ENCODE results near the gene PARD3B. TPM values are rescaled to one million over a fixed set of nuclear protein-coding genes. Genes with fewer than 3 reads are reported as not detected.

PARD3B gene
- total RNA-seq, 1 donor from 2014 or later: 23.8 TPM

DNA sequence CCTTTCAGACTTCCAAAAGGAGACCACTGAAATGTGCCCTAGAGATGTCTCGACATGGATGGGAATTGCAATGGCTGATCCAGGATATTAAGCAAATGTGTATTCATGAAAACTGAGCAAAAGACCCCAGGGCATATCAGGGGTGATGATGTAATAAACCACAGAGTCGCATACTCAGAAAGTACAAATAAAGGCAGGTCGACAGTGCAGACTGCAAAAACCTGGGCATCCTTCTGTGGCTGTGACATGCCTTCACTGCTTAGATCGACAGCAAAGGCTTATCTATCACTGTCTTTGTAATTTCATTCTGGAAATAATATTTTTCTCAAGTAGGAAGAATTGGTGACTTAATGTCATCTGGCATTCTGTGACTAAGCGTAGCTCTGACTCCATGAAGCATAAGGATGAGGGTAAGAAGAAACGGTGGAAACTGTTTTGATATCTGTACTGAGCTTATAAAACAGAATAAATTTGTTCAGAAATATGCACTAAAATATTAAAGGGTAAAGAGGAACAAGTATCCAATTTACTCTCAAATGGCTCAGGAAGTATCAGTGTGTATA lies 1021.4 kb downstream of the PARD3B start:
- intact Hi-C loops (cut with DNase I): no loop called here
- TF ChIP-seq, protein P1, sequence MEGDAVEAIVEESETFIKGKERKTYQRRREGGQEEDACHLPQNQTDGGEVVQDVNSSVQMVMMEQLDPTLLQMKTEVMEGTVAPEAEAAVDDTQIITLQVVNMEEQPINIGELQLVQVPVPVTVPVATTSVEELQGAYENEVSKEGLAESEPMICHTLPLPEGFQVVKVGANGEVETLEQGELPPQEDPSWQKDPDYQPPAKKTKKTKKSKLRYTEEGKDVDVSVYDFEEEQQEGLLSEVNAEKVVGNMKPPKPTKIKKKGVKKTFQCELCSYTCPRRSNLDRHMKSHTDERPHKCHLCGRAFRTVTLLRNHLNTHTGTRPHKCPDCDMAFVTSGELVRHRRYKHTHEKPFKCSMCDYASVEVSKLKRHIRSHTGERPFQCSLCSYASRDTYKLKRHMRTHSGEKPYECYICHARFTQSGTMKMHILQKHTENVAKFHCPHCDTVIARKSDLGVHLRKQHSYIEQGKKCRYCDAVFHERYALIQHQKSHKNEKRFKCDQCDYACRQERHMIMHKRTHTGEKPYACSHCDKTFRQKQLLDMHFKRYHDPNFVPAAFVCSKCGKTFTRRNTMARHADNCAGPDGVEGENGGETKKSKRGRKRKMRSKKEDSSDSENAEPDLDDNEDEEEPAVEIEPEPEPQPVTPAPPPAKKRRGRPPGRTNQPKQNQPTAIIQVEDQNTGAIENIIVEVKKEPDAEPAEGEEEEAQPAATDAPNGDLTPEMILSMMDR (IDR thresholded peaks at IDR 0.05): no peak
- H3K27ac ChIP-seq: no peak overlapping the region
- ATAC-seq (no peak), DNase-seq (no peak)
- H3K4me3 ChIP-seq: no peak overlapping the region
- H3K9me3 ChIP-seq: no peaks in the 10 kb centered on the region
- no peaks in the 10 kb centered on the region for H3K27me3 ChIP-seq (ENCODE audit: low read depth)
- no peaks in the 10 kb centered on the region for H3K36me3 ChIP-seq
- no peaks in the 10 kb centered on the region for H3K4me1 ChIP-seq

DNA sequence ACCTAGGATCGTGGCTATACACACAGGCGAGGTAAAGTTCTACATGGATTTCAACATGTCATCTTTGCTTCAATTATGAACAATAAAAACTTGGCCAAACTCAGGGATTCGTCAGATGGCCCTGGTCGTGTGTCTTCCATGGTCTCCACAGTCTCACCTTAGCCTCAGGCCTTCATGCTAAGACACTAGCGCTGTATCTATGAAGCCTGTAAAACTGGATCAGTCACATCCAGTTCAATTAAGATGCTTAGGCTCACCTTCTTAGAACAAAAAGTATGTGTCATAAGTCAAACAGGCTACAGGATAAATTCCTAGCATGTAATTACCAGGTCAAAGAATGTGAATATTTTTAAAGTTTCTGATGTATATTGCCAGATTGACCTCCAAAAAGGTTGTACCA lies 1023.3 kb downstream of the PARD3B start:
- TF ChIP-seq, protein P1 (IDR thresholded peaks at IDR 0.05): no peak
- no peak for ATAC-seq
- H3K4me3 ChIP-seq: no peak overlapping the region
- H3K27me3 ChIP-seq (ENCODE audit: low read depth): no peaks in the 10 kb centered on the region
- no peaks in the 10 kb centered on the region for H3K9me3 ChIP-seq
- no peaks in the 10 kb centered on the region for H3K4me1 ChIP-seq
- intact Hi-C loops (cut with DNase I): no loop called here
- no peak overlapping the region for H3K27ac ChIP-seq
- no peak for DNase-seq
- no peaks in the 10 kb centered on the region for H3K36me3 ChIP-seq

DNA sequence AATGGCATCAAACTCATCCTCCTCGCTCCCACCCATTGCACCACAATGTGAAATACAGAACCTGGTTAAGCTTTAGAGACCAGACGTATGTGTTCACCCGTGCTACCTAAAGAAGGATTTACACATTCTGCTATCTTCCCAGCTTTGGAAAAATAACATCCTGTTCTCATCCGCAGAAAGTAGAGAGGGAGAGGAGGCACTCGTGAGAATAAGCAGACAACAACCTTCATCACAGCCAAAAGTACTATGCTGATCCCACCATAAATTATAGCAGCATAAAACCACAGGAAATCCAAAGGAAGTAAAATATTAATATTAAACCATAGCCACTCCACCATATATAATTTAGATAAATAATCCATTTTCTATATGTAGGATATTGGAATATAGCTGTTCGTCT lies 1025.4 kb downstream of the PARD3B start:
- Histone ChIP-seq H3K4me3 (no peak overlapping the region), H3K27ac (no peak overlapping the region), H3K9me3 (peaks cover under 1% of the 10 kb centered on the region), H3K36me3 (no peaks in the 10 kb centered on the region), H3K4me1 (no peaks in the 10 kb centered on the region), H3K27me3 (ENCODE audit: low read depth) (no peaks in the 10 kb centered on the region)
- intact Hi-C loops (cut with DNase I): no loop called here
- TF ChIP-seq, protein P1 (IDR thresholded peaks at IDR 0.05): no peak
- ATAC-seq (no peak), DNase-seq (no peak)

DNA sequence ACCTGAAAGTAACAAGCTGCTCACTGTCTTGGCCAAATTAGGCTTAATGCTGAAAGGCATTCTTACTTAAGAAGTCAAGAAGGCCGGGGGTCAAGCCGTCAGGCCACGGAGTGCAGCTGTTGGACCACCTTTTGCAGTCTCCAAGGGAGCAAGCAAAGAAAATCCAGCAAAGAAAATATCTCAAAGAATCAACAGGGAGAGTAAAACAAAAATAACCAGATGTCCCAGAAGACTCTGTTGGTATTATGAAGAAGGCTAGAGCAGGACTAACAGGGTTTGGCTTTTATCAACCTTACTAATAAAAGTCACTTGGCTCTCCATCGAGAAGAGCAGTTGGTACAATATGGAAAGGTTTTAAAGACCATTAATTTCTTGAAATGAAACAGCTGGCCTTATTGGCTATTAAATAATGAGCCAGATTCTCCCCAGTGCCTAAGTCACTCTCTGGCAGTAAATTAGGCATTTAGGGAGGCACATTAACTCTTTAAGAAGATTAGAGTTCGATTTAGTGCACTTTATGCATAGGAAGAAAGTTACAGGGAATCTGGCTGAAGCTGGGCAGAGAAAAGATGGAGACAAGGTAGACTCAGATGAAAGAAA lies 1026.2 kb downstream of the PARD3B start:
- no peak overlapping the region for H3K27ac ChIP-seq
- no peaks in the 10 kb centered on the region for H3K36me3 ChIP-seq
- peaks cover 4% of the 10 kb centered on the region for H3K9me3 ChIP-seq
- DNase-seq: no peak
- H3K4me3 ChIP-seq: no peak overlapping the region
- TF ChIP-seq, protein P1 (IDR thresholded peaks at IDR 0.05): no peak
- no peak for ATAC-seq
- H3K27me3 ChIP-seq (ENCODE audit: low read depth): no peaks in the 10 kb centered on the region
- intact Hi-C loops (cut with DNase I): no loop called here
- H3K4me1 ChIP-seq: no peaks in the 10 kb centered on the region

DNA sequence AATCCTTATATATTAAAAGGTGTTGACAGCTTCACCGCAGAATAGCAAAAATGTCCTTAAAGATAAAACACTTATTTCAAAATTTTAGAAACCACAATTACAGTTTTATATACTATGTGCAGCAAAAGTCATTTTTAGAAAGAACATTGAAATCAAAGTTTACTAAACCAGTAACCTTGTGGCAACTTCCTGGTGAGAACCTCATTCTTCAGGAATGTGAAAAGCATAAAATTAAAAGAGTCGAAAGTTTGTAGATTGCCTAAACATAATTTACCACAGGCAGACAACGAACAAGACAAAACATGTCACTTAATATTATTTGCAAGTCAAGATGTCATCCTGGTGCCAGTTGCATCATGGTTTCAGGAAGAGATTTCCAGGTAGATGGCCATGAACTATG lies 1028.7 kb downstream of the PARD3B start:
- TF ChIP-seq, protein P1 (IDR thresholded peaks at IDR 0.05): no peak
- Histone ChIP-seq H3K4me1 (no peaks in the 10 kb centered on the region), H3K27ac (no peak overlapping the region), H3K36me3 (no peaks in the 10 kb centered on the region), H3K9me3 (peaks cover 4% of the 10 kb centered on the region), H3K27me3 (ENCODE audit: low read depth) (no peaks in the 10 kb centered on the region), H3K4me3 (no peak overlapping the region)
- no peak for ATAC-seq
- intact Hi-C loops (cut with DNase I): no loop called here
- no peak for DNase-seq

All from lower lobe of right lung (tissue), 2 donors.